MCF 10A (cell line): ENCODE measurements around the gene ADAM29. TPM values are rescaled to one million over a fixed set of nuclear protein-coding genes. Genes with fewer than 3 reads are reported as not detected.

Source experiments
- BruUV-seq: library from RNA; stranded (reverse); fragments of 400-500 nt; replicated peaks from 2 replicates; lab custom pipeline; 2021; lab: Mats Ljungman, UMichigan
- CTCF ChIA-PET: fragments of 300-600 bp; sonication (Branson Sonifier 250); formaldehyde crosslinking; extraction: SDS; loops from one replicate; lab custom pipeline; 2021; ENCODE audit warnings: antibody characterized with exemption, inconsistent platforms; lab: Yijun Ruan, JAX
- POLR2A ChIA-PET: fragments of 300-600, 350-650 bp; sonication (Branson Sonifier 250); formaldehyde crosslinking; extraction: SDS; loops from one replicate; lab custom pipeline; 2020; ENCODE audit warnings: antibody characterized with exemption, inconsistent platforms; lab: Yijun Ruan, JAX
- DNase-seq: peaks from one replicate; pipeline ENCODE4 v3.0.0-alpha.2; 2018; ENCODE audit not compliant: unreplicated experiment
- H3K27ac Mint-ChIP-seq: one replicate; pipeline ENCODE4 v1.8.0; 2022; ENCODE audit warnings: mild to moderate bottlenecking, low read depth, mixed read lengths; ENCODE audit not compliant: unreplicated experiment
- H3K27me3 Mint-ChIP-seq: one replicate; pipeline ENCODE4 v1.8.0; 2022; ENCODE audit warnings: mixed read lengths; ENCODE audit not compliant: insufficient read depth, unreplicated experiment
- H3K36me3 Mint-ChIP-seq: one replicate; pipeline ENCODE4 v1.8.0; 2022; ENCODE audit warnings: mild to moderate bottlenecking, moderate library complexity, mixed read lengths; ENCODE audit not compliant: insufficient read depth, unreplicated experiment
- H3K4me1 Mint-ChIP-seq: one replicate; pipeline ENCODE4 v1.8.0; 2022; ENCODE audit warnings: mixed read lengths; ENCODE audit not compliant: insufficient read depth, unreplicated experiment
- H3K4me3 Mint-ChIP-seq: one replicate; pipeline ENCODE4 v1.8.0; 2022; ENCODE audit warnings: mild to moderate bottlenecking, moderate library complexity, mixed read lengths; ENCODE audit not compliant: unreplicated experiment
- H3K9me3 Mint-ChIP-seq: one replicate; pipeline ENCODE4 v1.8.0; 2022; ENCODE audit warnings: mixed read lengths; ENCODE audit not compliant: unreplicated experiment
- intact Hi-C: fragments of 100-400 bp; cut with micrococcal nuclease; formaldehyde crosslinking; loops from 2 replicates; pipeline ENCODE4 v1.14.1; 2022
- total RNA-seq: library from RNA; stranded (reverse); gene quantifications from 2 replicates; pipeline ENCODE4 v1.2.3, GENCODE V29; 2022
- TF ChIP-seq, protein P1 (sequence below): fragments of 200-600 bp; IDR thresholded peaks from one replicate; pipeline ENCODE4 v1.8.0; 2022; ENCODE audit warnings: antibody characterized with exemption, mild to moderate bottlenecking; ENCODE audit not compliant: unreplicated experiment

ADAM29 gene
- total RNA-seq, 1 experiment from 2014 or later = not detected

- peak; percentile 63 for DNase-seq
- H3K4me3 Mint-ChIP-seq = no peak overlapping the region
- no peaks in the 10 kb centered on the region for H3K4me1 Mint-ChIP-seq
- POLR2A ChIA-PET = interaction anchor here (0.6 kb wide), 2 partner anchors 624 to 1305 kb away, joined by 3 to 4 read pairs; no protein-coding TSS in a partner anchor
- CTCF ChIA-PET = interaction anchor here (0.6 to 2.0 kb wide), 5 partner anchors 112 to 664 kb away, joined by 3 to 11 read pairs (median 4); no protein-coding TSS in a partner anchor
- H3K27me3 Mint-ChIP-seq = no peaks in the 10 kb centered on the region
- H3K27ac Mint-ChIP-seq = no peak overlapping the region
- H3K9me3 Mint-ChIP-seq = no peaks in the 10 kb centered on the region
- TF ChIP-seq, protein P1, sequence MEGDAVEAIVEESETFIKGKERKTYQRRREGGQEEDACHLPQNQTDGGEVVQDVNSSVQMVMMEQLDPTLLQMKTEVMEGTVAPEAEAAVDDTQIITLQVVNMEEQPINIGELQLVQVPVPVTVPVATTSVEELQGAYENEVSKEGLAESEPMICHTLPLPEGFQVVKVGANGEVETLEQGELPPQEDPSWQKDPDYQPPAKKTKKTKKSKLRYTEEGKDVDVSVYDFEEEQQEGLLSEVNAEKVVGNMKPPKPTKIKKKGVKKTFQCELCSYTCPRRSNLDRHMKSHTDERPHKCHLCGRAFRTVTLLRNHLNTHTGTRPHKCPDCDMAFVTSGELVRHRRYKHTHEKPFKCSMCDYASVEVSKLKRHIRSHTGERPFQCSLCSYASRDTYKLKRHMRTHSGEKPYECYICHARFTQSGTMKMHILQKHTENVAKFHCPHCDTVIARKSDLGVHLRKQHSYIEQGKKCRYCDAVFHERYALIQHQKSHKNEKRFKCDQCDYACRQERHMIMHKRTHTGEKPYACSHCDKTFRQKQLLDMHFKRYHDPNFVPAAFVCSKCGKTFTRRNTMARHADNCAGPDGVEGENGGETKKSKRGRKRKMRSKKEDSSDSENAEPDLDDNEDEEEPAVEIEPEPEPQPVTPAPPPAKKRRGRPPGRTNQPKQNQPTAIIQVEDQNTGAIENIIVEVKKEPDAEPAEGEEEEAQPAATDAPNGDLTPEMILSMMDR = peak; percentile 37
- intact Hi-C loops = loop anchor here (1.0 to 10.0 kb wide), 3 partner anchors 291 to 663 kb away; no protein-coding TSS in a partner anchor
- H3K36me3 Mint-ChIP-seq = no peaks in the 10 kb centered on the region
- BruUV-seq = no TSS peak
Measured at GRCh38 chr4:174873931-174874330, 44.2 kb upstream of the ADAM29 start.

DNA sequence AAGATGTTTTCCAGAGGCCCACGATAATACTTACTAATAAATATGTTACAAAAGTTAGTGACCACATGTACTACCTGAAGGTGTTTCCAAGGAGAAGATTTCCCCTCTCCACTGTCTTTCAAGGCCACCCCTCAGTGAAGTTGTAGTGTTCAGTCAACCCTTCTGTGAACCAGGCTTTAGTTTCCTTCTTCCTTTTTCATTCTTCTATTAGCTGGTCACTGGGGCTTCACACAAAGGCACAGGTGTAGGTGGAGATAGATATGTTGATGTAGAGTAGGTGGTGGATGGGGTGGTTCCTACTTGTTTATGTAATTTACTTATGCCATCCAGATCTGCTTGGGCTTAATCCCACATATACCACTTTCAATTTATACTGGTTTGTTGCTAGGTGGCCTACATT lies 43.3 kb upstream of the ADAM29 start:
- no peak for DNase-seq
- POLR2A ChIA-PET = no interaction called here
- Mint-ChIP-seq H3K9me3 (no peaks in the 10 kb centered on the region), H3K27ac (no peak overlapping the region), H3K27me3 (no peaks in the 10 kb centered on the region), H3K4me3 (no peak overlapping the region), H3K4me1 (no peaks in the 10 kb centered on the region), H3K36me3 (no peaks in the 10 kb centered on the region)
- BruUV-seq = no TSS peak
- TF ChIP-seq, protein P1 = no peak
- intact Hi-C loops = loop anchor here (1.0 to 10.0 kb wide), 3 partner anchors 290 to 662 kb away; no protein-coding TSS in a partner anchor
- CTCF ChIA-PET = interaction anchor here (0.6 to 2.0 kb wide), 6 partner anchors 12 to 1198 kb away, joined by 3 to 11 read pairs (median 3); no protein-coding TSS in a partner anchor

DNA sequence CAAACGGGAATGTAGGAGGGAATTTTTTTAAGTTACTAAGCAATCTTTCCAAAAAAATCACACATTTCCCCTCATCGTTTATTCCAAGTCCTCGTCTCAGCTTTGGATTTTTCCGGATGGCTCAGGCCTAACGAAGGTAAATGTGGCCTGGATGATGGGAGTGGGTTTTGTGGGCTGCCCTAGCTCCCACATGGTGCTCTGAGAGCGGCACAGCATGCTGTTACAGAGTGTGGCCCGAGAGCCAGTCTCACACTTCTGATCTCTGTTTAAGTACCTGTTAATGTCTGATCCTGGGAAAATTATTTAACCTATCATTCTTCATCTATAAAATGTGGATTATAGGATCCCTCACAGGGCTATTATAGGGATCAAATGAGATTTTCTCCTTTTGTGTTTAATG lies 38.2 kb upstream of the ADAM29 start:
- CTCF ChIA-PET = no interaction called here
- no peak overlapping the region for H3K4me3 Mint-ChIP-seq
- peaks cover 6% of the 10 kb centered on the region for H3K4me1 Mint-ChIP-seq
- H3K27ac Mint-ChIP-seq = no peak overlapping the region
- no peak for DNase-seq
- BruUV-seq = no TSS peak
- H3K27me3 Mint-ChIP-seq = no peaks in the 10 kb centered on the region
- H3K36me3 Mint-ChIP-seq = no peaks in the 10 kb centered on the region
- TF ChIP-seq, protein P1 = no peak
- POLR2A ChIA-PET = interaction anchor here (0.6 kb wide), 1 partner anchor 15 kb away, joined by 3 read pairs; no protein-coding TSS in a partner anchor
- intact Hi-C loops = no loop called here
- no peaks in the 10 kb centered on the region for H3K9me3 Mint-ChIP-seq

GRCh38 chr4:174882317-174882992 lies 35.7 kb upstream of the ADAM29 start:
- peak overlapping the region; percentile 29 for H3K27ac Mint-ChIP-seq
- TF ChIP-seq, protein P1 = no peak
- intact Hi-C loops = no loop called here
- ChIA-PET POLR2A (no interaction called here), CTCF (interaction anchor here (0.6 kb wide), 1 partner anchor 34 kb away, joined by 5 read pairs; no protein-coding TSS in a partner anchor)
- H3K27me3 Mint-ChIP-seq = no peaks in the 10 kb centered on the region
- H3K36me3 Mint-ChIP-seq = no peaks in the 10 kb centered on the region
- no TSS peak for BruUV-seq
- no peak overlapping the region for H3K4me3 Mint-ChIP-seq
- no peak for DNase-seq
- no peaks in the 10 kb centered on the region for H3K9me3 Mint-ChIP-seq
- peaks cover 6% of the 10 kb centered on the region for H3K4me1 Mint-ChIP-seq
